HuH-7.5 (cell line): ENCODE data around the gene TRERF1.

Source experiments
- DNase-seq: peaks from one replicate; pipeline ENCODE4 v3.0.0; 2011; ENCODE audit warnings: low spot score

The TRERF1 gene

DNA sequence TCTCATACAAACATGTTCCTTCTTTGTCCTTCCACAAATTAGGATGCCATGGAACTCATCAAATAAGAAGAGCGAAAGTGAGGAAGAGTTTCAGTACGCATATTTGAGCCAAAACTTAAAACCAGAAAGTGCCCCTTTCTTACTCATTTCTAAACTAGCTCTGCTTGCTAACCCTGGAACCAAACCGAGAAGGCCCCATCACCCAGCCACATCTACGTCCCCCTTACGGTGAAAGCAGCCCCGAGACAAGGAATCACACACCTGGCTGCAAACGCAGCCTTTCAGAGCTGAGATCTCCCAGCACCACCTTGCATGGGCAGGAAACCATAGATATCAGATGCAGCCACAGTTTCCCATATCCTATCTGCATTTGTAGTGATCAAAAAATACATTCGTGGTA lies 28.5 kb downstream of the TRERF1 start:
- DNase-seq, result no peak

DNA sequence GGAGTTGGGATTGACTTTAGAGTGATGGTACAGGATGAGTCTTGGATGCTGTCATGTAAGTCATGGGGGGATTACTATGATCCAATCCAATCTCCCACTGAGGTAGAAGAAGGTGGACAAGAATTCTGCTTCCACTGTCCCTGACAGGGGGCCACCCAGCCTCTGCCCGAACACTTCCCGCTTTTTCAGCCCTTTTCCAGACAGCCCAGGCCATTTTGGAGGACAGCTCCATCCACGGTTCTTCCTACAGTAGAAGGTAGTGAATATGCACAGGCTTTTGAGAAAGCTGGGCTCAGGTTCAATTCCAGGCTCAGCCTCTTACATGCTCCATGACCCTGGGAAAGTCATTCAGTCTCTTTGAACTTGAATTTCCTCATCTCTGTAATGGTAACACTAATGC lies 31.0 kb downstream of the TRERF1 start:
- DNase-seq, result no peak

- DNase-seq, result no peak
Measured at GRCh38 chr6:42419490-42420280, 32.0 kb downstream of the TRERF1 start.

GRCh38 chr6:42418724-42419123 lies 33.0 kb downstream of the TRERF1 start:
- DNase-seq, result no peak

GRCh38 chr6:42417641-42418112 lies 34.0 kb downstream of the TRERF1 start:
- DNase-seq, result no peak

DNA sequence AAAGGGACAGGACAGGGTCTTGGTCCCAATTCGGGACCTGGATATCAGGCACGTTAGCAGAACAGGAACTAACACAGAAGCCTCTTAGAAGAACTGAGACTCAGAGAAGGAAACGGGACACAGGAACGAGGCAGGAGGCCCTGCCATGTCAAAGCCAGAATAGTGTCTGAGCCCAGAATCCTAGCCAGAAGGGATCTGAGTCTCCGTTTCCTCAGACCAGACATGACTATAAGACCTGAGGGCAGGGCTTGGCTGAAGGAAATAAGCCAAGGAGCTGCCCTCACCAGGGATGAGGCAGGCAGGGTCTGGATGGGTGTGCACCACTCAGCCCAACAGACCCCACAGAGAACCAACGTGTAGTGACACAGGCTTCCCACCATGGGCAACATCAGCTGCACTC lies 40.3 kb downstream of the TRERF1 start:
- DNase-seq, result no peak

DNA sequence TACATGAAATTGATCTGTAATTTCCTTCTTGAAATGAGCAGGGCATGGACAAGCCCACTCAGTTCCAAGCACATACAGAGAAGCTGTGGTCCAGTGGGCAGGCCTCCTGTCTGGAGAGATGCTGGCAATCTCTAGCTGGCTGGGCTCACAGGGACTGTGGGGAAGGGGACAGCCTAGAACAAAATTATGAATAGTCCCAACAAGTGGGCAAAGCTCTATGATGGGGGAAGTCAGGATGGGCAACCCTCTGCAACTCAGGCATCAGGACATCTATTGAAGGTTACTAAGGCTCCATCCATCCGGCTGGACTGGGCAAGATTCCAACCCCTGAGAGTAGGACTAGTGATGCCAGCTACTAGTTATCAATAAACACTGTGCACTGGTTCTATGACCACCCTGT lies 40.9 kb downstream of the TRERF1 start:
- DNase-seq, result no peak

DNA sequence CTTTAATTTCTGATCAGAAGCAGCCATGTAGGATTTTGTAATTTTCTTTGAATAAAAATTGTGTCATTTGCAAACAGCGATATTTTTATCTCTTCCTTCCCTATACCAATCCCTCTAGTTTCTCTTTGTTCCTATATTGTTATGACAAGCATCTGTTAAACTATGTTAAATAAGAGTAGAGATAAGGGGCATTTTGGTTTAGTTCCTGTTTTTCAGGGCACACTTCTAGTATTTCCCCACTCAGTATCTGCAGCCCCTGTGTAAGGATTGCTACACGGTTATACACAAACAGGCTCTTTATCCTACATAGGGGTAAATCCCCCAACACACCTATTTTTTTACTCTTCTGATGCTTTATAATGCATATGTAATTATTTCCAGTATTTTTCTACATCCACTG lies 42.1 kb downstream of the TRERF1 start:
- no peak for DNase-seq

GRCh38 chr6:42407379-42407778 lies 44.3 kb downstream of the TRERF1 start:
- no peak for DNase-seq

DNA sequence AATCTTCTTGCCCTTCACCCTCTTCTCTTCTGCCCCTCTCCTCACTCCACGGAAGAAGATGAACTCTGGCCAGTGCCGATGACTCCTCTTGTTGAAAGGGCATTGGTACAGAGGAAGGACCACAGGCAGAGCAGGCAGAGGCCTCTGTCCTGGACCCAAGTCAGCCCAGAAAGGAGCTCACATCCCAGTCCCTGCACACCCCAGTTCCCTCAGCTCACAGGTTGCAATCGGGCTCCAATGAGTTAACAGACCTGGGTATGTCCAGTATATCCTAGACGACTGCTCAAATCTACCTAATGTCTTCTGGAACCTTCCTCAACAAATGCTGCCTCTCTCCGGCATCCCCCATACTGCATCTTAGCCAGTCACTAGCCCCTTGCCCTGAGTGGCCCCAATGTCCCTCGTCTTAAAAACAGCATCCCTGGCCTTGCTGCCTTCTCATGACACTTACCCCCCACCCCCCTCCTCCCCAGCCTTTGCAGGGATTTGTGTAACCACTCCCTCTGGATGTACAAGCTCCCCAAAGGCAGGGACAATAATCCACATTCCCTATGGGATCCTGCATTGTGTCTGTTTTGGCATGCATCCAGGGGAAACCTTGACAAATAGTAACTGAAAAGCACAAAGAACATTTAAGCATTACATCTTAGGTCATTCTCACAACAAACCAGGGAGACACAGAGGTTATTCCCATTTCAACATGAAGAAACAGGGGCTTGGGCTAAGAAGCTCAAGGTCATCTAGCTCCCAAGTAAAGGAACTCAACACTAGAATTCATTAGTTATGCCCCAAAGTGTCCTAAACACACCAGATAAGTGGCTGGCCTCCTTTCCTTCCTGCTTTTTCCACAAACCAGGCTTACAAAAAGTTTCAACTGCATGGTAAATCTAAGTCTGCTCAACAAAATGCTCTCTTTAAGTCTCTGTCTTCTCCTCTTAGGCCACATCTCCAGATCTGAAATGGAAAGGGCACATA lies 45.1 kb downstream of the TRERF1 start:
- DNase-seq, result no peak

DNA sequence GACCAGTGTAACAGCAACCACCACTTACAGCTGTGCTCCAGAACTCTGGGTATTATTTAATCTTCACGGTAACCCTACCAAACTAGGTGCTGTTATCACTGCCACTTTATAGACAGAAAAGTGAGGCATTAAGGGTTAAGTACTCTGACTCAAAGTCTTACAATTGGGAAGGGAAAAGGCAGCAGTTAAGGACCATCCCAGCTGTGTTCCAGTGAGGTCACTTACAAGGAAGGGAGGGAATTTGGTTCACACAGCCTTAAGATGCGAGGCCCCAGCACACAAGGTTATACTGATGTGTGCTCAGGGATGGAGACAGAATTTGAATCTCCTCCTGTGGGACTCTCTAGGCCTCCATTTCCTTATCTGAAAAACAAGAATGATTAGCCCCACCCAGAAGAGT lies 46.7 kb downstream of the TRERF1 start:
- no peak for DNase-seq

- no peak for DNase-seq
Measured at GRCh38 chr6:42404484-42404883, 47.2 kb downstream of the TRERF1 start.

GRCh38 chr6:42403831-42404230 lies 47.9 kb downstream of the TRERF1 start:
- no peak for DNase-seq

DNA sequence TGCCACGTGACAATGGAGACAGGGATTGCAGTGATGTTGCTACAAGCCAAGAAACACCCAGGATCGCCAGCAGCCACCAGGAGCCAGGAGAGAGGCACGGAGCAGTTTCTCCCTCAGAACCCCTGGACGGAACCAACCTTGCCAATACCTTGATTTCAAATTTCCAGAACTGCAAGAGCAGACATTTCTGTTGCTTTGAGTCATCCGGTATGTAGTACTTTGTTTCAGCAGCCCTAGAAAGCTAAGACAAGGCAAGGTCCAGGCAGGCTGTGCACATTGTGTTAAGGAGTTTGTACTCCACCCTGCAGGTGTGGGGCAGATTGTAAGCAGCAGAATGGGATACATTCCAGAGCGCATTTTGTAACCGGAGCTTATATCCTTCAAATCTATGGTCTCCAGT lies 48.3 kb downstream of the TRERF1 start:
- DNase-seq, result no peak

DNA sequence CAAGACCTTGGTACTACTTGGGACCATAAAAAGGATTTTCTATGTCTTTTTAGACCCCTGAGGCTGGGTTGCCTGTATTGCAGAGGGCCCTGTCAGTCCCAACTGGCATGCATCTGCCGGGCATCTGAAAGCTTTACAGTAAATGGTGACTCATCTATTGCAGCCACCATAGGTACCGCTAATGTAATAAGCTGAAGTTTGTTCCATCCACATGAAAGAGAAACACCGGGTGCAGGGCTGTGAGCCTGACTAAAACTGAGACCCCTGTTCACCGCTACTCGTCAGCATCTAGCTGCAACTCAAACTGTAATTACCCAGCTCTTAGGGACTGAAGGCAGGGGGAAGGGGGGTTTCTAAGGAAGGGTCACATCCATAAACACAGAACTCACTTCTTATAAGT lies 49.5 kb downstream of the TRERF1 start:
- no peak for DNase-seq

GRCh38 chr6:42401613-42401951 lies 50.1 kb downstream of the TRERF1 start:
- no peak for DNase-seq

- no peak for DNase-seq
Measured at GRCh38 chr6:42400886-42401612, 50.7 kb downstream of the TRERF1 start.

GRCh38 chr6:42400061-42400760 lies 51.5 kb downstream of the TRERF1 start:
- no peak for DNase-seq

- DNase-seq, result no peak
Measured at GRCh38 chr6:42396720-42397119, 55.0 kb downstream of the TRERF1 start.

- DNase-seq, result no peak
Measured at GRCh38 chr6:42394881-42395620, 56.7 kb downstream of the TRERF1 start.

- DNase-seq, result no peak
Measured at GRCh38 chr6:42394151-42394550, 57.6 kb downstream of the TRERF1 start.
